GM21825 (cell line): ENCODE measurements around the gene RIPPLY2.
A peak's percentile ranks its signal among the peaks of the same experiment; 100 is the strongest.
"Not testable (repeated sequence)": the region's sequence is repeated elsewhere in the genome, so short reads cannot be mapped to it uniquely, and the experiment has no call there.

ENCODE experiments used
- ATAC-seq: cut with Tn5 transposase; IDR thresholded peaks from one replicate; pipeline ENCODE4 v1.9.1; 2021; ENCODE audit warnings: mild to moderate bottlenecking, moderate library complexity; ENCODE audit not compliant: unreplicated experiment

Gene RIPPLY2, protein sequence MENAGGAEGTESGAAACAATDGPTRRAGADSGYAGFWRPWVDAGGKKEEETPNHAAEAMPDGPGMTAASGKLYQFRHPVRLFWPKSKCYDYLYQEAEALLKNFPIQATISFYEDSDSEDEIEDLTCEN

DNA sequence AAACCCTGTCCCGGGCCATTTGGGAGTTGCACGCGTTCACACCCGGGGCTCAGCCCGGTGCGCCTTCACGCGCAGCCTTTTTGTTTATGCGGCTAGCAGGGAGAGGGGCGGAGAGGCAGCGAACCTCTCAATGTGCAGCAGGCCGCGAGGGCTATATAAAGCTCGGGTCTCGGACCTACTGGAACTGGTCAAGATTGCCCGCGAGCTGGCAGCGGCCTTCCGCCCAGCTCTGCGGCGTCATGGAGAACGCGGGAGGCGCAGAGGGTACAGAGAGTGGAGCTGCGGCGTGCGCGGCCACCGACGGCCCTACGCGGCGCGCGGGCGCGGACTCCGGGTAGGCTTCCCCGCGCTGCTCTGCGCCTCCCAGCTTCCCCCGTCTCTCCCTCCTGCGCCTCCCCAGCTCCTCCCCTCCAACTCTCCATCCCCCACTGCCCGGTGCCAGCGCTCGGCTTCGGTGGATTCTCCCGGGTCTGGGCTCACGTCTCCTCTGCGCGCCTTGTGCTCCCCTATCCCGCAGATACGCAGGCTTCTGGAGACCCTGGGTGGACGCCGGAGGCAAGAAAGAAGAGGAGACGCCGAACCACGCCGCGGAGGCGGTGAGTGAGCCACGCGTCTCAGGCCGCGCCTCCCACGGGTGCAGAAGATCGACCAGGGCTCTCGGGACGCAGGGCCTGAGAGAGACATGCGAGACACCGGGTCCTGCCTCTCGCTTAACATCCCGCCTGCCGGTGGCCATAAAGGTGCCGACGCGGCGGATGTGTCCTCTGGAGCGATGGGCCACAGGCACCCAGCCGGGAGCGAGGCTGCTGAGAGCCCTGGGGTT, at the start of gene RIPPLY2:
RIPPLY2 (plus strand) TSS at position 183 of the 823 bp plus-strand sequence; CDS start at position 240, 57 bp downstream.
- peak; percentile 63 for ATAC-seq

DNA sequence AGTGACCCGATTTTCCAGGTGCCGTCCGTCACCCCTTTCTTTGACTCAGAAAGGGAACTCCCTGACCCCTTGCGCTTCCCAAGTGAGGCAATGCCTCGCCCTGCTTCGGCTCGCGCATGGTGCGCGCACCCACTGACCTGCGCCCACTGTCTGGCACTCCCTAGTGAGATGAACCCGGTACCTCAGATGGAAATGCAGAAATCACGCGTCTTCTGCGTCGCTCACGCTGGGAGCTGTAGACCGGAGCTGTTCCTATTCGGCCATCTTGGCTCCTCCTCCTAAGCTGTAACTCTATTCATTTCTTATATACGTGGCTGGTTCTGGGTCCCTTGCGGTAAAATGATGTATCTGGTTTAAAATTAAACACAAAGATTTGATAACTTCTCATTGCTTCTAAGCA, 49.7 kb upstream of the RIPPLY2 start:
- not testable (repeated sequence) for ATAC-seq

DNA sequence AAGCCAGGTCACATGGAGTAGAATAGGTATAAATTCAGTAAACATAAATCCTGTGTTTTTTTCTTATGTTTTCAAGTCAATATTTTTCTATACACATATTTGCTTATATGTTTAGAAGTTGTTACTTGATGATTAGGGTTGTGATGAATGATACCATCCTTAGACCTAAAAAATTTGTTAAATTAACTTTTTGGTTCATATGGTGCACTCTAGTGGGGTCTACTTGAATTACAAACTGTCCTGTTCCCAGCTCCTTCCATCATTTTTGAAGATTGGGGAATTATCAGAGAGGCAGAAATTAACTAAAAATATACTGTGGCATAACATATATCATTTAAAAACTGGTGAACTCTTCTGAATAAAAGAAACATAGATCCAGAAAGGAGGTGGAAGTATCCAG, 48.3 kb upstream of the RIPPLY2 start:
- ATAC-seq, result no peak

DNA sequence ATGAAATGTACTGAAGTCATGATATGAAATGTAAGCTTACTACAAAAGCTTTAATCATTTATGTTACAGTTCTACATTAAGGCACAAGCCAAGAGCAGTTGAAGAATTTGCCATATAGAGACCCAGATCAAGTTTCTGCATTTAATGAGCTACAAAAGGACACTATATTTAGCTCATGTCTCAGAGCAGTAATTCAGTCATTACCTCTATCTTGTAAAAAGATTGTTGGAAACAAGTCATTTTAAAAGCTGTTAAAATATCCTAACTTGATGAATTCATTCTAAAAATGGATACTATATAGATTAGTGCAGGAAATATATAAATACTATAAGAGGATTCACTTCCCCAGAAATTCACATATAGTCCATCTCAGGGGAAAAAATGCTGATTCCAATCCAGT, 45.2 kb upstream of the RIPPLY2 start:
- ATAC-seq, result no peak

DNA sequence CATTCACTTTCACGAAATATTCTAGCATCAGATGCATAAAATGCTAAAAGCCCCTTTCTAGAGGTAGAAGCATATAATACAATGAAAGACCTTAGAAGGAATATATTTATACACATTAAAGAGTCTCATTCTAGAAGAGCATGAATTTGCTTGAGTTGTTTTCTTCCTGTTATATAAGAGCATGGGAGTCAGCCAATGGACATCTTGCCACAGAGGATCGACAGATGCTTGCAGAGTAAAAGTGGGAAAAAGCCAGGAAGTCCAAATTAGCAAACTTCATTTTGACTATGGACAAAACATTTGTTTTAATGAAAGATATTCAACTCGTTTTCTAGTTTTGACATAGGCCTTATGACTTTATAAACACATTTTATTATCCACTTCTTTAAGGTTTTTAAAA, 44.2 kb upstream of the RIPPLY2 start:
- no peak for ATAC-seq

DNA sequence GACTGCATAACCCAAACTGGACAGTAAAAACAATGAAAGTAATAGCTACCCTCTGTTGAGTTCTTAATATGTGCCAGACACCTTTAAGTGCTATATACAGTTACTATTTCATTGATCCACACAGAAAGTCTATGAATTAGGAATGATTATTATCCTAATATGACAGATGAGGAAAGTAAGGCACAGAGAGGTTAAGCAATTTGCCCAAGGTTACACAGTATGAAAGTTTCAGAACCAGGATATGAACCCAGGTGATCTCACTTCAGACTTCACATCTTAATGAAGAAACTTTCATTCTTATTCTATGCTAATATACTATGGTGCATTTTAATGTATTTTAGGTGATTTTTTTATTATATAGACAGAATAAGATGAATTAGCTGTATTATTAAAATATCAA, 40.6 kb upstream of the RIPPLY2 start:
- ATAC-seq, result no peak

DNA sequence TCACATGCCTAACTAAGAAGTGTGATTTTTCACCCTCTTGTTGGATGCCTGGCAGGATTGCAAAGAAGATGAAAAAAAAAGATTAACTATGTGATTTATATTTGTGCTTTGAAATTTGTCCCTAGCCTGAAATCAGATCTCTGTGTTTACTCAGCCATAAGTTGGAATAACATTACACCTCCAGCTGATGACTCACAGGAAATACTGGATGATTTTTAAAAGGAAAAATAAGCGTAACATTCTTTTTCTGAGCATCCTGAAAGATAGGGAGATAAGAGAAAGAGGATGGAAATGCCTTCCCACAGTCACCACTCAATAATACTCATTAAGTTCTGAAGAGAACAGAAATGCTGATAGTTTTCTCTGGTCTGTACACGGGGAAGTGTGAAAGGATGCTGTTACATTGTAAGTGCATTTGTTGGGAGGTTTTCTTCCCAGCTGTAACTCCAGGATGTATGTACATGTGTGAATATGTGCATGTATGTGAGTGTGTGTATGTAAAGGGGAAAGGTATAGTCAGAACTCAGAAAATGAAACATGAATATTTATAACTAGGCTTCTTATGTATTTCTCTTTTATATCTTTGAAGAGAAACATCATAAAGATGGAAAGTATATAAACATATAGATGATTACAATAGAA, 37.4 kb upstream of the RIPPLY2 start:
- ATAC-seq, result no peak

DNA sequence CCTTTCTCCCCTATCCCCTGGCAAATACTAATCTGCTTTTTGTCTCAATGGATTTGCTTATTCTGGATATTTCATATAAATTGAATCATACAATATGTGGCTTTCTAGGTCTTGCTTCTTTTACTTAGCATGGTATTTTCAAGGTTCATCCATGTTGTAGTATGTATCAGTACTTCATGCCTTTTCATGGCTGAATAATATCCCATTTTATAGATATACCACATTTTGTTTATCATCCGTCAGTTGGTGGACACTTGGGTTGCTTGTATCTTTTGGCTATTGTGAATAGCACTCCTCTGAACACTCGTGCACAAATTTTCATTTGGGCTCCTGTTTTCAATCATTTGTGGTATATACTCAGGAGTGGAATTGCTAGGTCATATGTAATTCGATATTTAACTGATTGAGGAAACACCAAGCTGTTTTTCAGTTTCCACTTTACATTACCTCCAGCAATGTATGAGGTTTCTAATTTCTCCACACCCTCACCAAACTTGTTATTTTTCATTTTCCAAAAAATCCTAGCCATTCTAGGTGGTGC, 30.5 kb upstream of the RIPPLY2 start:
- no peak for ATAC-seq

DNA sequence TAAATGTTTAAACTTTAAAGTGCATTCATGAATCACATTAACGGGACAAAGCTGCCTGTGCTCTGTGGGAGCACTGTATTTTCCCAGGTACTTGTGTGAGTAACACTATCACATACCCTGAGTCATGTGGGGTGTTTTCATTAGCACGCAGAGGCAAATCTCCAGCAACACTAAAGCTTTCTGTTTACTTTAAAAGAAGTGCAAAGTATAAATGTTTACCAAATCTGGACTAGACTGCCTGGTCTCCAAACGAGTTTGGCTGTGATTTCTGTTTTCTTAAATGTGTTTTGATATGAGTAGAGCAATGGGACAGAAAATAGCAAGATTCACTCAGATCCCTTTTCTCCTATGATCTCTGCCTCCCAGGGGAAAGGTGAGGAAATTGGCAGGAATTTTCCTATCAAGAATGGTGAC, 28.8 kb upstream of the RIPPLY2 start:
- no peak for ATAC-seq

DNA sequence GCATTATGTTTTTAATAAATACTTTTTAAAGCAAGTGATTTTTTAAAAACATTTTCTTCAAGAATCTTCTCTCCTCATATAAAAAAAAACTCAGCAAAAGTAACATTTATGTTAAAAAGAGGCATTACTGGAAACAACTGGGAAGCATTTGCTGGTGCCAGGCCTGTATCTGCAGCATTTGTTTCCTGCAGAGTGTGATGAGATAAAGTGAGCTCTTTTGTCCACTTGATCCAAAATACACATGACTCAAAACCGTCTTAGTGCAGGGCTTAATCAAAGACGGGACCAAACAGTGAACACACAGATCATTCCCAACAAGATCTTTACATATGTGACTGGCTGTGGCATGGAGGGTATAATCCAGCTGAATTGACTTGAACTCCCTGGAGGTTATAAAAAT, 28.3 kb upstream of the RIPPLY2 start:
- no peak for ATAC-seq

DNA sequence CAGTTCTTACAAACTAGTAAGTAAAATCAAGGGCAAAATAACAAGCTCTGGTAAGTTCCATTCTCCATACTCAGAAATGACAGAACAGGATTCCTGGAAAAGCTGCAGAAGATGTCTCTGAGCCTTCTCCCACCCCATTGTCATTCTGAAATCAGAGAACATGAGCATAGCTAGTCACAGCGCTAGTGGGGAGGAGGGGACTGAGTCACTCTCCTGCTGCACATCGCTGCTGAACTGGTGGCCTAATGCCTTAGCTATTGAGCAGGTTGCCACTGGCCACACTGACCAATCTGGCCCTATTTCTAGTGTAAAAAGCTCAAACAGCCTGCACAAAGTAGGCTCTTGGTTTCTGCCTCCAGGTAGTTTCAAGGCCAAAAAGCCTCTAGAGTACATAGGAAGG, 26.1 kb upstream of the RIPPLY2 start:
- no peak for ATAC-seq

DNA sequence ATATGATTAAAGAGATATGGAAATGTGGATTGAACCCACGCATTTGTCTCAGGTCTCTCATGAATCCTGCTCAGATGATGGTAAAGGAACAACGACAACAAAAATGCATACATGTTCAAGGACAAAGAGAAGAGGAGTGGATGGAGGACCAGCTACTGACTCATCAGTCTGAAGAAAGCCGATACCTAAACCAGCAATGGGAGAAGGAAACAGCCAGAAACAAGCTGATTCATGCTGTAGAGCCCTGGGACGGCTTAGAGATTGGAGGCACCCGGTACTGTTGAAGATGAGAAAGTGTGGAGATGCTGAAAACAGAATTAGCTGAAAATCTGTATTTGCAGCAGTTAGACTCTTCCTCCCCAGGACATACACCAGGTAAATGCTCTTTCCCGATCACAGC, 14.4 kb upstream of the RIPPLY2 start:
- ATAC-seq, result no peak

DNA sequence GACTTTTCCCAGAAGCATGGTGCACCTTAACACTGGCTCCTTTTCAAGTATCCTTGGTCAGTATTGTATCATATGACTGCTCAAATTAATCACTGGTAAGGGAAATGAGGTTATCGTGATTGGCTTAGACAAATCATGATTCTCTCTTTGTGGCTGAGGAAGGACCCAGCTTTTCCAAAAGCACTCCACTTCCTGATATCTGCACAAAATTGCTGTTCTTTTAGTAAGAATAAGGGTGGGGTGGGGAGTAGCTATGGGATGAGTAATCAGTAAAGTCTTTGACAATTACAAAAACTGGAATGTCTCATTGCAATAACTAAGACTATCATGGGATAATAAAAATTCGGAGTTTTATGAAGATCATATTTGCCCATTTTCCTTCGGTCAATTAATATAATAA, 9.0 kb upstream of the RIPPLY2 start:
- ATAC-seq, result no peak

DNA sequence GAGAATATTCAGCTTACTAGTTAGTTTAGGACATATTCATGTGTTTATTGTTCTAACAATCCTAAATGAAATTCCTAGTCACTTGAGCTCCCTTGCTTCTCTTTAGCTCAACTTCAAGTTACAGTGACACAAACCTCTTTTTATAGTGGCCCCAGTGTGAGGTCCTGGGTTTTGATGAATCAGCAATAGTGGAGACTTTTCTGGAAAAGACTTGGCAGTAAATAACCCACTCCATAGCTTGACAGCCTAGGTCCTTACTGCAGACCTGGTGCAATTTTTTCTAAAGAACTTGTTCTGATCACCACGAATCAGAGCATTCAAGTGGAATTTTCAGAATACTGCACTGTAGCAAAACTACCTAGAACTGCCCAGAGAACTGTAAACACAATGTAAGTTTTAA, 6.9 kb upstream of the RIPPLY2 start:
- no peak for ATAC-seq

DNA sequence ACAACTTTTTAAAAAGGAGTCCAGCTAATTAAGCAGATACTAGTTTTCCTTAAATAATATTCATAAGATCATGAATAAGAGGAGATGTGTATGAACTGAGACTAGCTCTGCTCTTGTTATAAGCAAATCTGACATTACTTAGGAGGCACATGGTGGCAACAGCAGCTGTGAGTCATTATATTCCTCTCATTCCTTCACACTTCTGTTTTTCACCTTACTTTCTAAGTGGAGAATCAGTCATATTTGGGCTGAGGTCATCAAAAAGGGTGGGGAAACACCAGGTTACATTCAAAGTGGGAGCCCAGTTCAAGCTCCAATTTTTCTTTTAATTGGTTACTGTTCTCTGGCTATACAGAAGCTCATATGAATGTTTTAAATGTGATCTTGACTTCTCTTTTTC, 6.0 kb upstream of the RIPPLY2 start:
- peak; percentile 88 for ATAC-seq

DNA sequence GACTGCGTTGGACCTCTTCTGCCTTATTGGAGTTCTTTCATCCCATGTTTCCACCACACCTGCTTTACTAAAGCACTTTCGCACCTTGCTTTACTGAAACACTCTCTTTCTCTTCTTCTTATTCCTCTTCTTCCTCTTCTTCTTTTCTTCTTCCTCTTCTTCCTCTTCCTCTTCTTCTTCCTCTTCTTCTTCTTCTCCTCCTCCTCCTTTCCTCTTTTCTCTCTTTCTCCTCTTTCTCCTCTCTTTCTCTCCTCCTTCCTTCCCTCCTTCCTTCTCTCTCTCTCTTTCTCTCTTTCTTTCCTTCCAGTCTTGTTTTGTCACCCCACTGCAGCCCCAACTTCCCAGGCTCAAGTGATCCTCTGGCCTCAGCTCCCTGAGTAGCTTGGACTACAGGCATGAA, 4.0 kb upstream of the RIPPLY2 start:
- no peak for ATAC-seq

DNA sequence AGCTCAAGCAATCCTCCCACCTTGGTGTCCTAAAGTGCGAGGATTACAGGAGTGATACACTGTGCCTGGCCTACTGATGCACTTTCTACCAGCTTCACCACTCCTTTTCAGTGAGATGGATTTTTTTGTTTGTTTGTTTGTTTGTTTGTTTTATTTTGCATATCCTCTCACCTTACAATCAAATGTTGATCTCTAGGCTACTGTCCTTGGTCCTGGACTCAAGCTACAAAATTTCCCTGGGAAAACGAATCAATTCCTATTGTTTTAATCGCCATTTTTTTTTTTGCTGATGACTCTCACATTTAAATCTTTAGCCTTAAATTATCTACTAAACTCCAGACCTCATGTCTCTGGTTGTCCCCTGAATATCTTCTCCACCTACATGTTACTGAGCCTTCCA, 3.5 kb upstream of the RIPPLY2 start:
- no peak for ATAC-seq

DNA sequence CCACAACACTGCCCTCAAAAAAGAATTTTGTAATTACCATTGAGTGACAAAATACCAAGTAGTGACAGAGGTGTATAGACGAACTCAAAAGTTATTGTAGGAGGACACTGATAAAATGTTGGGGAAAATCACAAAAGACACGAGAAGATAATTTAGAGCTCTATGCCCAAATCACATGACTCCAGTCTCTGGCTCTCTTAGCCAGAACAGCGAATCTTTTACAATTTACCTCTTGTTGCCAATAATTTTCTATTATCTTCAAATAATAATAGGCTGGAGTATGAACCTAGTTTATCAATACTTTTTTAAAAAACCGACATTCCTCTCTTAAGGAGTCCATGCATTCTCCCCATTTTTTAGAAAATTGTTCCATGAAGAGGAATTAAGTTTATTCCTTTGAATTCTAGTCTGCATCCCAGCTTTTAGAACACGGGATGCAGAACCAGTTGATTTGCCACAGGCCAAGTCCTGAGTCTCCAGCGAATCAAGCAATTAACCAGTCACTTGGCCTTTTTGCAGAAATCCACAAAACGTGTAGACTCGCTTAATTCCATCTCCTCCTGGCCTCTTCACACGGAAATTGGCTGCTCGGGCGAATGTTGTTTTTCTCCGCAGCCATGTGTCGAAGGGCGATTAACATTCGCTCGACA, 507 bp upstream of the RIPPLY2 start:
- ATAC-seq, result no peak

DNA sequence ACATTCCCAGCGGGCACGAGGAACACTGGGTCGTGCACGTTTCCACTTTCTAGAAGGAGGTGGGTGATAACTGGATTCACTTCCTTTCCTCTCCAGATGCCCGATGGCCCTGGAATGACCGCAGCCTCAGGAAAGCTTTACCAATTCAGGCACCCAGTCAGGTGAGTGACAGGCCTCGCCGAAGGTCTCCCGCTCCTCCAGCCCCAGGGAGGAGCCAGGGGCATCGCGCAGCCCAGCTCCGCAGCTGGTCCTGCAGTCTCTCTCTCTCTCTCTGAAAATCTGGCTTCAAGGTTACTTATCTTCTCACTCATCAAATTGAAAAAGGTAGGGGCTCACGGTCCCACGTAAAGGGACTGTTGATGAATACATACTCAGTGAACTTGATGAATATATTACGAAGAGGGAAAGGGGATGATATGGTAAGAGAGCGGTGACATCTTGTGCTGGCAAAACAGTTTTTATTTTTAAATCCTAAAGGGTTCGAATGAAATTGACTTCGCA, 891 bp downstream of the RIPPLY2 start:
- ATAC-seq, result no peak

DNA sequence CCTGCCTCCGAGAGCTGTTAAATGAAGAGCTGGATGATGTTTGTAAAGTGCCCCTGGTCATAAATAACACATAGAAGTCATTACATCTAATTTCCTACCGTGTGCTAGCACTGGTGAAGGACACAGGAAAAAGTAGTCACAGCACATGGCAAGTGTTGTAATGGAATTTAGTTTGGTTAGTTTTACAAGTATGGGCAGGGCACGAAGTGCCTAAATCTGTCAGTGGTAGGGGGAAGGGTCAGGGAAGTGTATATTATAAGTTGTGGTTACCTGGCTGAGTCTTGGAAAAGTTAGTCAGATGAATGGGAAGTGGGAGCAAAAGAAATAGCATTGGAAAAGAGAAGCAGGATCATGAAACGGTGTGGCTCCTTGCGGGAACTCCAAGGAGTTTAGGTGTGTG, 1.6 kb downstream of the RIPPLY2 start:
- no peak for ATAC-seq
